Suprapubic skin (tissue), 4 donors: ENCODE results near the gene TMEM267. TPM values are rescaled to one million over a fixed set of nuclear protein-coding genes. Genes with fewer than 3 reads are reported as not detected.
"Not testable (repeated sequence)": the region's sequence is repeated elsewhere in the genome, so short reads cannot be mapped to it uniquely, and the experiment has no call there.

Experiments used
- DNase-seq, 2 donors: peaks; one replicate each; pipeline ENCODE4 v3.0.0-alpha.2; 2019; ENCODE audit warnings: low spot score in 2 of 2
- H3K27ac ChIP-seq: fragments of 200-600 bp; sonication (generic); one replicate; pipeline ENCODE4 v1.5.1; 2019
- H3K27me3 ChIP-seq: fragments of 200-600 bp; sonication (generic); one replicate; pipeline ENCODE4 v1.5.1; 2019
- H3K36me3 ChIP-seq: fragments of 200-600 bp; sonication (generic); one replicate; pipeline ENCODE4 v1.5.1; 2019
- H3K4me1 ChIP-seq: fragments of 200-600 bp; sonication (generic); one replicate; pipeline ENCODE4 v1.5.1; 2019
- H3K4me3 ChIP-seq: fragments of 200-600 bp; sonication (generic); one replicate; pipeline ENCODE4 v1.5.1; 2019; ENCODE audit warnings: mild to moderate bottlenecking
- H3K9me3 ChIP-seq: fragments of 200-600 bp; sonication (generic); one replicate; pipeline ENCODE4 v1.5.1; 2019
- CTCF ChIP-seq, 2 donors: fragments of 200-600 bp in 1 of 2; fragments of 450-650 bp in 1 of 2; sonication (generic) in 1 of 2; IDR thresholded peaks; one replicate each; pipeline ENCODE4 v1.5.1; 2016 to 2019; ENCODE audit warnings: antibody characterized with exemption in 2 of 2, mild to moderate bottlenecking in 1 of 2, moderate library complexity in 1 of 2
- EP300 ChIP-seq: sonication (generic); formaldehyde crosslinking; IDR thresholded peaks from one replicate; pipeline ENCODE4 v1.6.1; 2017; ENCODE audit warnings: antibody characterized with exemption
- POLR2A ChIP-seq, 2 donors: fragments of 450-650 bp; IDR thresholded peaks; one replicate each; pipeline ENCODE4 v1.6.1; 2017; ENCODE audit warnings: antibody characterized with exemption in 2 of 2, mild to moderate bottlenecking in 2 of 2, moderate library complexity in 2 of 2
- POLR2AphosphoS5 ChIP-seq, 3 donors: sonication (generic); formaldehyde crosslinking; IDR thresholded peaks; one replicate each; pipeline ENCODE4 v1.6.1; 2017; ENCODE audit warnings: antibody characterized with exemption in 3 of 3
- WGBS: methylation state at CpG from one replicate; pipeline ENCODE4 v1.1.5; 2018; 5-methylcytosine and 5-hydroxymethylcytosine counted together
- total RNA-seq, 4 donors: library from RNA; depleted of rRNA; stranded (reverse); fragments of >200 nt; gene quantifications; one replicate each; pipeline ENCODE4 v1.1.0, GENCODE V29; 2016

The TMEM267 gene
- total RNA-seq, 4 donors from 2014 or later: 4.8 to 13.4 (median 10.6) TPM

- TF ChIP-seq POLR2A (IDR thresholded peaks at IDR 0.05): peak in 1 of 2 donors; percentile 48
- no peak for TF ChIP-seq EP300
- TF ChIP-seq POLR2AphosphoS5 (IDR thresholded peaks at IDR 0.05): peak in 2 of 3 donors; percentile 39 to 65
- no peak for TF ChIP-seq CTCF (IDR thresholded peaks at IDR 0.05)
- Histone ChIP-seq H3K27ac (peak within 1 kb of the TSS; percentile 86), H3K27me3 (no peaks in the 10 kb centered on the region), H3K36me3 (no peaks in the 10 kb centered on the region), H3K9me3 (no peaks in the 10 kb centered on the region), H3K4me3 (peak within 1 kb of the TSS; percentile 63), H3K4me1 (peaks cover 17% of the 10 kb centered on the region)
- WGBS: 1% methylated on average over 34 of the region's 35 CpGs
- DNase-seq: peak; percentile 97
These were observed 31.4 kb upstream of the TMEM267 start, which contains the start of gene C5orf34 for GRCh38 chr5:43514816-43515677. Gene C5orf34 (minus strand): TSS chr5:43515148. CDS start chr5:43509339, 5,809 bp downstream.

DNA sequence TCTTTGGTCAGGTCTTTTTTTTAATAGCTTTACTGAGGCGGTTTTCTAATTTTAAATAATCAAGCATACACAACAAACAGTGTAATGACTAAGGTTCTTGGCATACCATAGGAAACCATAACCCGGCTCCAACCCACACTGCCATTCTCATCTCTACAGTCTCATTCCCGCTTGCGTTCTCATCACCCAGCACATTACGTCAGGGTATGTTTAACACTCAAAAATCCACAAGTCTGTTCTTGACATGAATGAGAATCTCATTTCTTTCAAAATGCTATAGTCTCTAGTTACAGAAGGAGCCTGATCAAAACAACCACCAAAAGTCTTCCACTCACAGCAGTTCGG is 30.8 kb upstream of the TMEM267 start:
- H3K9me3 ChIP-seq: no peaks in the 10 kb centered on the region
- whole genome bisulfite sequencing: under 1% methylated on average over 6 of the region's 6 CpGs
- H3K4me1 ChIP-seq: peaks cover 17% of the 10 kb centered on the region
- H3K27me3 ChIP-seq: no peaks in the 10 kb centered on the region
- H3K27ac ChIP-seq: peak overlapping the region; percentile 86
- DNase-seq: no peak
- no peak for TF ChIP-seq CTCF (IDR thresholded peaks at IDR 0.05)
- TF ChIP-seq POLR2A (IDR thresholded peaks at IDR 0.05): no peak
- no peak for TF ChIP-seq EP300
- TF ChIP-seq POLR2AphosphoS5 (IDR thresholded peaks at IDR 0.05): no peak
- no peaks in the 10 kb centered on the region for H3K36me3 ChIP-seq
- peak overlapping the region; percentile 63 for H3K4me3 ChIP-seq

DNA sequence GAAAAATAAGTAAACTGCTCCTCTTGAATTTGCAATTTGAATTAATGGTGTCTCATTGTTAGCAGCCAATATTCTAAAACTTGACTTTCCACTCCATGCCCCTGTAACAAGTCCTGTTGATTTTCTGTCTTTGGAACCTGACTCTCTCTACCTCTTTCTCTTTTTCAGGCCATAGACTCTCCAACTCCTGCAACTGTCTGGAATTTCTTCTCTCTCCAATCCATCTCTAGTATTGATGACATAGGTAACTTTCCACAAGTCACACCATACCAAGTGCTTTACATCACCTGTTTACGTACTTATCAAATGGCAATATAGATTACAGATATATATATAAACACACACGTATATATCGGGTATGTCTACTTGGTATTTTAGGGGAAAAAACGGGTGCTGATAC is 30.4 kb upstream of the TMEM267 start:
- H3K9me3 ChIP-seq: no peaks in the 10 kb centered on the region
- no peak for TF ChIP-seq CTCF (IDR thresholded peaks at IDR 0.05)
- no peak for TF ChIP-seq POLR2AphosphoS5 (IDR thresholded peaks at IDR 0.05)
- no peak for TF ChIP-seq EP300
- no peak for TF ChIP-seq POLR2A (IDR thresholded peaks at IDR 0.05)
- no peak for DNase-seq
- H3K27me3 ChIP-seq: no peaks in the 10 kb centered on the region
- no peaks in the 10 kb centered on the region for H3K36me3 ChIP-seq
- peaks cover 17% of the 10 kb centered on the region for H3K4me1 ChIP-seq
- H3K4me3 ChIP-seq: peak overlapping the region; percentile 63
- 30% methylated on average over 4 of the region's 4 CpGs for WGBS
- no peak overlapping the region for H3K27ac ChIP-seq

GRCh38 chr5:43511062-43511461 is 27.4 kb upstream of the TMEM267 start:
- H3K4me1 ChIP-seq: peaks cover 17% of the 10 kb centered on the region
- H3K36me3 ChIP-seq, H3K4me3 ChIP-seq, H3K27me3 ChIP-seq, H3K9me3 ChIP-seq, H3K27ac ChIP-seq, DNase-seq: not testable (repeated sequence)
- WGBS: 100% methylated on average over 1 of the region's 36 CpGs

GRCh38 chr5:43498581-43498980 is 14.9 kb upstream of the TMEM267 start:
- no peaks in the 10 kb centered on the region for H3K27me3 ChIP-seq
- DNase-seq: no peak
- no peak overlapping the region for H3K27ac ChIP-seq
- H3K4me1 ChIP-seq: no peaks in the 10 kb centered on the region
- no peaks in the 10 kb centered on the region for H3K9me3 ChIP-seq
- no peak overlapping the region for H3K4me3 ChIP-seq
- 93% methylated on average over 2 of the region's 2 CpGs for WGBS
- TF ChIP-seq POLR2AphosphoS5 (IDR thresholded peaks at IDR 0.05): no peak
- TF ChIP-seq CTCF (IDR thresholded peaks at IDR 0.05): no peak
- no peak for TF ChIP-seq POLR2A (IDR thresholded peaks at IDR 0.05)
- TF ChIP-seq EP300: no peak
- H3K36me3 ChIP-seq: no peaks in the 10 kb centered on the region
